Measurements from ENCODE around the gene RHBDL3.
"Not testable (repeated sequence)": the region's sequence is repeated elsewhere in the genome, so short reads cannot be mapped to it uniquely, and the experiment has no call there.

Gene RHBDL3

GRCh38 chr17:32265192-32265923 is at the start of gene RHBDL3:
Gene RHBDL3 (plus strand): TSS chr17:32265832. CDS start chr17:32266190, 358 bp downstream.
- DNase-seq, result no peak

GRCh38 chr17:32222621-32223020 is 43.0 kb upstream of the RHBDL3 start:
- DNase-seq, result no peak

DNA sequence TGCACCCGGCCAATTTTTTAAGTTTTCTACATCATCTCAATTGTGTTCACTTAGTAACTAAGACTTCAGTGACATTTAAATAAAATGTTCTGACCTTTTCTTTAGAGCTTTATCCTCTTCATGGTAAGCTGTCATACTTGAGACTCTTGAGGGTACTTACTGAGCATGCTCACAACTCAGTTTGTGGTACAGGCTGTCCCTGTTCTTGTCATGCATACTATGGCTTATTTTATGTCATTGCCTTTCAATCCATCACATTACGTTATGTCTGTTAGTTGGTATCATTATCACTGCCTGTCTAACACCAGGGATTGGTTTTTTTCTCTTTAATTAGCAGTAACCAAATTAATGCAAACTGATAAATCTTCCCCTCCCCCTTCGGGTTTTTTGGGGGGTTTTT is 41.9 kb upstream of the RHBDL3 start:
- DNase-seq, result no peak

GRCh38 chr17:32226886-32227285 is 38.7 kb upstream of the RHBDL3 start:
- DNase-seq, result no peak

DNA sequence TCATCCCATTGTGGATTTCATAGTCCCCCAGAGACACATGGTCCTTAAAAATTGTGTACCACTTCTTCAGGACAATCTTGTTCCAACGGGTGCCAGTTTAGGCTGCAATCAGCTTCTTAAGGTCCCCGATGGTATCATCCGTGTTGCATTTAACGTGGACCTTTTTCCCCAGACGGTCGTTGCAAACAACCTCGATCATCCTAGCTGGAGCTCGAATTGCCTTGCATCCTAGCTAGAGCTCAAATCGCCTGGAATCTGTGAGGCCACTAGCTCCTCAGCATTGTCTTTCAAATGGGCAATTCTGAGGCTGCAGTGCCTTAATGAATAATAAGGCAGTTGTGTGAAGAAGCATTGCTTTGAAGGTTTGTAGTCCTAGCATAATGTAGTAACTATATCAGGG is 37.7 kb upstream of the RHBDL3 start:
- DNase-seq, result no peak

DNA sequence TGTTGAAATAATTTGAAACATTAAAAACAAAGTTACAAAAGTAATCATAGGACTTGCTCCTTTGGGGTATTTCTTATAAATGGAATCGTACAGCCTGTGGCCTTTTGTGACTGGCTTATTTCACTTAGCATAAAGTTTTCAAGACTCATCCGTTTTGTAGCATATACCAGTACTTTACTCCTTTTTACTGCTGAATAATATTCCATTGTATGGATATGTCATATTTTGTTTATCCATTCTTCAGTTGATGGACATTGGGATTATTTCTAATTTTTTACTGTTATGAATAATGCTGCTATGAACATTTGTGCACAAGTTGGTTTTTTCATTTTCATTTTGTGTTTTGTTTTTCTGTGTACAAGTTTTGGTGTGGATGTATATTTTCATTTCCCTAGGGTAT is 30.0 kb upstream of the RHBDL3 start:
- DNase-seq, result no peak

DNA sequence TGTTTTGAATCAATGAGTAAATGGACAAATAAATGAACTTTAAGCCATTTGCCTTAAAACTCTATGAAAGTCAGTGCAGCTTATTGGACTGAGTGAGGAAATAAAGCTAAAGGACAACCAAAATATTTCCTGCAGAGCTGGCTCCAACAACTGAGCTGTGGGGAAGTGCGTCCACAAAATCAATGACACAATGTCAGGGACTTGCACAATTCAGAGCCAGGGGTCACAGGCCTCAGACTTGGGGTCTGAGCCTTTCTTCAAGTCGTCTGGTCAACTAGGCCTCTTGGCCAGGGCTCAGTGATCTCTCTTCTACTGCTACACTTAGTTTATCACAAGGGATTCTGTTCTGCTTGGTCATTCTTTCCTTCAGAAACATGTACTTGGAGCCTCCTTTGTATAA is 26.2 kb upstream of the RHBDL3 start:
- no peak for DNase-seq

DNA sequence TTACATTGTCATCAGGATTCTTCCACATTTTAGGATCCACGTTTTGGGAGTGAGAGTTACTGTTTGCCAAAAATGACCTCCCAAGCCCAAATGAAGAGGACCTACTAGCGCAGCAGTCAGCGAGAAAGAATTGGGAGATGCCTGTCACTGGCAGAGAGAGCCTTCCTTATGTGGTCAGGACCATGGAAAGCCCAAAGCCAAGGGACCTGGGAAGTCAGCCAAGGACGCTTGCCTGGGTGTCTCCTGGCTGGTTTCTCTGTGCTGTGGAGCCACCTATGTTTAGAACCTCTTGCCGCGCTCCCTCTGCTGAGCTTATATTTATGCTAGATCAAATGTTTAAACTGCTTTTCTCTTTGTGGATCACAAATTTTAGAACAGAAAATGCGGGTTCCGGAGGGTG is 24.9 kb upstream of the RHBDL3 start:
- DNase-seq, result no peak

- no peak for DNase-seq
These were observed 24.0 kb upstream of the RHBDL3 start for GRCh38 chr17:32241640-32242039.

DNA sequence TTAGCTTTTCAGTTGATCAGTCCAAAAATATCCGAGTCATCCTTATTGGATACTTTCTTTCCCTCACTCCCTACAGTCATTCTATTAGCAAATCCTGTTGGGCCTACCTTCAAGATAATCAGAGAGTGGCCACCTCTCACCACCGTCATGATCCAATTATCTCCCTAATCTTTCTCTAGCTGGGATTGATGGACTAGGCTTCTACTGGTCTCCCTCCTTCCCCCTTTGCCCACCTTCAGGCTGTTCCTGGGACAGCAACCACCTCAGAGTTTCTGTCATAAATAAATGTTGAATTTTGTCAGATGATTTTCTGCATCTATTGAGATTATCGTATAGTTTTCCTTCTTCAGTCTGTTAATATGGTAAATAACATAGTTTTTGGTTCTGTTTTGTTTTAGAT is 16.2 kb upstream of the RHBDL3 start:
- DNase-seq, result no peak

GRCh38 chr17:32253117-32253611 is 12.5 kb upstream of the RHBDL3 start:
- peak; percentile 50 for DNase-seq

DNA sequence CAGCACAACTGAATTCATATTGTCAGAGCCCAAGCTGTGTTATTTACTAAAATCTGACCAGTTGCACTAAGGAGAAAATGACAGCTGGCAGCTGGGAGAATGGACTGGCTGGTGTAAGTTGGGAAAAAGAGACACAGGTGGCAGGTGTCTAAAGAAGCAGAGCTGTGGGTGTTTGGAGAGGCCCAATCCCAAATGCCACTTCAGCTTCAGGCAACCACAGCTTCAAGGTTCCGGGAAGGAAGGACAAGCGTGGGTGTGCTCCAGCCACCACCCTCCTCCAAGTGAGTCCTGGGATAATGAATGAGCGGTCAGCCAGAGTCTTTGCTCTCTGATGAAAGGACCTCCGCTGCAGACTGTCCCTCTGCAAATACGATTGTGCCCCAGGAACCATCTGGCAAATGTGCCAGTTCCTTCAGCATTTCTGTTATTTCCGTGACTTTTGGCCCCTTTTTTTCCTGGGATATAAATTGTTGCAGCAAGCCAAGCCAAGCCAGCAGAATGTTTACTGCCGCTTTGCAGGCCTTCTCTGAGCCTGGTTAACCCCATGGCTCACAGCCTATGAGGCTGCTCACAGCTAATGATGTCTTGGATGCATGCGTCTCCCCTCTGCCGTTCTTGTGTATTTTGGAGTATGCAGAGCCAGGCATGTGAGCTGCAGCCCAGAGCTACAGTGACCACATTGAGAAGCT is 9.5 kb upstream of the RHBDL3 start:
- no peak for DNase-seq

- DNase-seq, result no peak
These were observed 9.0 kb upstream of the RHBDL3 start for GRCh38 chr17:32256701-32257019.

DNA sequence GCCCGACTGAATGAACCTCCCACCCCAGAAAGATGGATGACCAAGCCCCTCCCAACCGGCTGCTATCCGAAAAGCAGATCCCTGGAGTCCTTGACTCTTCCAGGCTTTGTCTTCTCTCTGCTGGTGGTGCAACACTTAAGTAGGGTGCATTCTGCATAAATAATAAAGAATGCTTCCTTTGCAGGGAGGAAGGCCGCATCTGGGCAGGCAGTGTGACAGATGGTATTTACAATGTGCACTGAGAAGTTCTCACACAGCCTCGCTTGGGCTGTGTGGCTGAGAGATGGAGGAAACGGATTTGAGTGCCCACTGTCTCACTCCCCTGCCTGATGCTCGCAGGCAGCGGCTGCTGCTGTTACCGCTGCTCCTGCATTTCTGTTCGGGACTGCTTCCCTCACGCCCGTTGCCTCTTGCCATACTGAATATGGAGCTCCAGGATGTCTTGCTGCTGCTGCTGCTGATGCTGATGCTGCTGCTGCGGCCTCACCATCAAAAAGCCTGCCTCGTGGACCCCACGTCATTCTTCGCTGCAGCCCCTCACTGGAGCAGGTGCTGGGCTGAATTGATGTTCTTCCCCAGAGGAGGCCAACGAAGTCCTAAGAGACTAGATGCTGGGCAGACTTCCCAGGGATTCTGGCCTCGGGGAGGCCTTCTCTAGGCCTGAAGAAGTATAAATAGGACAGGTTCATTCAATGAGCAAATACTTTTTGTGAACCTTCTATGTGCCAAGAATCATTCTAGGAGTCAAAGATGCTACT is 7.1 kb upstream of the RHBDL3 start:
- no peak for DNase-seq

DNA sequence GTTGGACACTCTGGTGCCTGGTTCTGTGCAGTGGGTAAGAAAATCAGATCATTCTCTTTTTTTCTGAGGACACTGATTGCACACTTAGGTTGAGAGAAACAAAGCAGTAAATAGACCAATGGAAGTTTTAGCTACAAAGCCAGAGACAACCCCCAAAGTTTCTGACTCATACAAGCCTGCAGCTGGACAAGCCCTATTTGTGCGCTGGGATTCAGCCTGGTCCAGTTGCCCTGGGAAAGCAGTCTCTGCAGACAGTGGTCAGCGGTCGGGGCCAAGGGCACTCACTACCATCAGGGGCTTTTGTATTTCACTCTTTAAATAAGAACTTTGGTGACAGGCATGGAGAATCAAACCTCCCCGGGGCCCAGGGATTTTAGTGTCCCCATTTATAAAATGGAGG is 6.0 kb upstream of the RHBDL3 start:
- DNase-seq, result no peak

GRCh38 chr17:32261417-32261736 is 4.3 kb upstream of the RHBDL3 start:
- no peak for DNase-seq

GRCh38 chr17:32261936-32262510 is 3.6 kb upstream of the RHBDL3 start:
- DNase-seq, result no peak

DNA sequence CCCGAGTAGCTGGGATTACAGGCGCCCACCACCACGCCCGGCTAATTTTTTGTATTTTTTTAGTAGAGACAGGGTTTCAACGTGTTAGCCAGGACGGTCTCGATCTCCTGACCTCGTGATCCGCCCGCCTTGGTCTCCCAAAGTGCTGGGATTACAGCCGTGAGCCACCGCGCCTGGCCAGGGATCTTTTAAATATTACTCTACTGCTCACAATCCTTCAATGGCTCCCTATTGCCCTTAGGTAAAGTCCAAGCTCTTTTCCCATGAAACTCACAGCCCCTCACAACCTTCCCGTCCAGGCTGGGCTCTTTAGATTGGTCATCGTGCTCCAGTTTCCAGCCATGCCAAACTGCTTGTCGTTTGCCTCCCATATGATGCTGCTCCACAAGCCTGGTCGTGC is 2.1 kb upstream of the RHBDL3 start:
- DNase-seq, result not testable (repeated sequence)

GRCh38 chr17:32264140-32264799 is 1.4 kb upstream of the RHBDL3 start:
- DNase-seq, result no peak

DNA sequence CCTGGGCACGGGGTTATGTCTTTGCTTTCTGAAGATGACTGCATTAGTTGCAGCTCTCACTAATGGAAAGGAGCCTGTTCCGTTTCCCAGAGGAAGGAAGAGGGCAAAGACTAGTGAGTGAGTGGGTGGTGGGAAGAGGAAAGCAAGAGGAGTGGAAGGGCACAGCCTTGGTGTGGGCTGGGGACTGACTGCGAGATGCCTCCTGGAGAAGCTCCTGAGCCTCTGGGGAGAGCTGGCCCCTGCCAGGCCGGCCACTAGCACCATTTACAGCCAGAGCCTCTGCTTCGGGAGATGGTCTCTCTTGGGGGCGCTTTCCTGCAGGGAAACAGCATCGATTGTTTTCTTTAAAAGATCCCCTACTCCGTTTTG is 825 bp upstream of the RHBDL3 start:
- DNase-seq, result no peak

GRCh38 chr17:32266051-32266388 is 388 bp downstream of the RHBDL3 start:
- no peak for DNase-seq

DNA sequence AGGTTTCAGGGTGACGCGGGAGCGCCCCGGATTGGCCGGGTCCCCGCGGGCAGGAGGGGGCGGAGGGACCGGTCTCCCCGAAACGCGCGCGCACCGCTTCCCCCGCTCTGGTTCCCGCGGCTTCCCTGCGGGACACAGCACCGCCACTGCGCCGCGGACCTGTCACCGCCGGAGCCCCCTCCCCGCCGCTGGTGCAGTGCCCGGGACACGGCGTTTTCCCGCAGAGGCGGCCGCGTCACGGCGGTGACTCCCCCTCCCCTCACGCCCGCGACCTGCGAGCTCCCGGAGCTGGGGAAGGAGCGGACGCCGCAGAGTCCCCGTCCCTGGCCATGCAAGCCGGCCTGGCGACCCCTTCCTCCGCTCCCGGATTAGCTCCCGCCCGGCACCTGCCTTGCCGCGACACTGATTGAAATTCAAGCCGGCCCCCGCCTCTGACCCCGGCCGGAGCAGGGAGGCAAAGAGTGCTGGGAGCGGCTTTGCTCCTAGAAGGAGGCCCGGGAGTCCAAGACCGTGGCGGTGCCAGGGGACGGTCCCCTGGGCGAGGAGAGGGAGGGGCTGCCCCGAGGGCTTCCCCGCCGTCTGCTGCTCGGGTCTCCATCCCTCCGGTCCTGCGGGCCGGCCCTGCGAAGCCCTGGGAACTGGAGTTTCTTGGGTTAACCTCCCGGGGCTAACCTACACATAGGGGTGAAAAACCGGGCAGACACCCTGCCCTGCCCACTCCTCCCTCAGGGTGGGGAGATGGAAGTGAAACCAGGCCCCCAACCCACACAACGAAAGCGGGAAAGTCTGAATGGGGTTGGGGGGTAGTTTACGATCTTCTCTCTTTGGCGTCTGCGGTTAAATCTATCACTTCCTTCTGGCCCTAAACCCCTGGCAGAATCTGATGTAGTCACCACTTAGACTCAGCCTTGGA is 1.0 kb downstream of the RHBDL3 start:
- no peak for DNase-seq

All from SHP77 treated with DMSO at 0.1 percent for 48 hours (cell line).